ENCODE results near the gene TRIM72.
A peak's percentile ranks its signal among the peaks of the same experiment; 100 is the strongest.
"Not testable (repeated sequence)": the region's sequence is repeated elsewhere in the genome, so short reads cannot be mapped to it uniquely, and the experiment has no call there.

TRIM72 gene

GRCh38 chr16:31260136-31260931 lies 46.4 kb downstream of the TRIM72 start:
- no peak for DNase-seq

DNA sequence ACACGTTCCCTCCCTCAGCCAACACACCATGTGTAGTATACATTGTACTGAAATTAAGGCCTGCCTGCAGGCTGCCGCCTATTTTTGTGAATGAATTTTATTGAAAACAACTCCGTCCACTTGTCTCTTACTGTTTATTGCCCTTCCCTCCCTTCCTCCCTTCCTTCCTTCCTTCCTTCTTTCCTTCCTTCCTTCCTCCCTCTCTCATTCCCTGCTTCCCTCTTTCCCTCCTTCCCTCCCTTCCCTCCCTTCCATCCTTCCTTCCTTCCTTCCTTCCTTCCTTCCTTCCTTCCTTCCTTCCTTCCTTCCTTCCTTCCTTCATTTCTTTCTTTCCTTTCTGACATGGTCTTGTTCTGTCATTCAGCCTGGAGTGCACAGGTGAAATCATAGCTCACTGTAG lies 48.2 kb downstream of the TRIM72 start:
- DNase-seq, result no peak

- DNase-seq, result peak; percentile 59 to 79
Observed at GRCh38 chr16:31265329-31266245, 51.7 kb downstream of the TRIM72 start.

GRCh38 chr16:31267332-31268032 lies 53.6 kb downstream of the TRIM72 start:
- no peak for DNase-seq

DNA sequence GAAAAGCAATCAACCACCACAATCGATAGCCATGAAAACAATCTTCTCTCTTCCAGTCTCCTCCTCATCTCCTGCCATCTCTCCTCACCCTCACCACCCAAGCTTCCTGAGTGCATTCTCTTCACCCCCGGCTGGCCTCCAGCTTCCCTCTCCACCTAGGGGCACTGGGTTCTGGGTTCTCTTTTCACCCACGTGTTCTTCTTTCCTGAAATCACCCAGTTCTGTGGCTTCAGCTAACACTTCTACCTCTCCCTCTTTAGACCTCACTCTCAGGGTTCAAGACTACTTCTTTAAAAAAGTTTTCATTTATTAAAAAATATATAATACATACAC lies 54.1 kb downstream of the TRIM72 start:
- DNase-seq, result no peak

- DNase-seq, result no peak
Observed at GRCh38 chr16:31268891-31269290, 55.0 kb downstream of the TRIM72 start.

GRCh38 chr16:31269541-31269940 lies 55.6 kb downstream of the TRIM72 start:
- DNase-seq, result no peak

DNA sequence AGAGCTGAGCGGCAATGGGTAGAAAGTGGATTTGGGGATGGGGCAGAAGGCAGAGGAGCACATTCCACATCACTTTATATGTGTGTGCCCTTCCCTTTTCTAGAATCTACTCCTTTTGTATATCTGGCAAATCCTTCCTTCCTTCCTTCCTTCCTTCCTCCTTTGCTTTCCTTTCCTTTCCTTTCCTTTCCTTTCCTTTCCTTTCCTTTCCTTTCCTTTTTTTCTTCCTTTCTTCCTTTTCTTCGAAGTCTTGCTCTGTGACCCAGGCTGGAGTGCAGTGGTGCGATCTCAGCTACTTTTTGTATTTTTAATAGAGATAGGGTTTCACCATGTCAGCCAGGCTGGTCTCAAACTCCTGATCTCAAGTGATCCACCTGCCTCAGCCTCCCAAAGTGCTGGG lies 56.1 kb downstream of the TRIM72 start:
- not testable (repeated sequence) for DNase-seq

DNA sequence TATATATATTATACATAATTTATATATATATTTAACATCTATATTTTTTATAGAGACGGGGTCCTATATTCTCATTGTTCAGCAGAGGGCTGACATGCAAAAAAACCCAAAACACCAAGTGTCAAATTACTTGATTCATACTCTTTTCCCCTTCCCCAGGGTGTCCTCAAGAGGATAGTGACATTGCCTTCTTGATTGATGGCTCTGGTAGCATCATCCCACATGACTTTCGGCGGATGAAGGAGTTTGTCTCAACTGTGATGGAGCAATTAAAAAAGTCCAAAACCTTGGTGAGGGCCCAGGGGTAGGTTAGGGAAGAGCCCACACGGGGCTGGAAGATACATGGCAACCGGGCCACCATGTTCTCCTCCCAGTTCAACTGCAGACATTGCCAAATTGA lies 56.9 kb downstream of the TRIM72 start:
- DNase-seq, result no peak

DNA sequence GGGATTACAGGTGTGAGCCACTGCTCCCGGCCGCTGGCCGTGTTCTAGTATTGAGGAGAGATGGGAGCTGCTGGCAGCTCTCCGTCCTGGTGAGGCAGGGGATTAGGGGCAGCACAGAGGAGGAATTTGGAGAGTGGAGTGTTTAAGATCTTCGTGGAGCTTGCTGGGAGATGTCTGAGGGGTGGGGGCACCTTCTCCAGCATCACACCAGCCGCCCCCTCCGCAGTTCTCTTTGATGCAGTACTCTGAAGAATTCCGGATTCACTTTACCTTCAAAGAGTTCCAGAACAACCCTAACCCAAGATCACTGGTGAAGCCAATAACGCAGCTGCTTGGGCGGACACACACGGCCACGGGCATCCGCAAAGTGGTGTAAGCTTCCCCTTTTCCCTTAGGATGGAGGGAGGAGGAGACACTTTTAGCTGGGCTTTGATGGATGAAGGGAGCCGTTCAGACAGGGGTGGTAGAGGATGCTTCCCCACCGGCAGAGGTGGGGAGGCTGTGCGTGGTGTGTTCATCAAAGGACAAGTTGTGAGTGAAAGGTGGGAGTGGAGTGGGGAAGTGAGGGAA lies 57.8 kb downstream of the TRIM72 start:
- DNase-seq, result no peak

- no peak for DNase-seq
Observed at GRCh38 chr16:31273187-31273586, 59.3 kb downstream of the TRIM72 start.

- no peak for DNase-seq
Observed at GRCh38 chr16:31273676-31274075, 59.8 kb downstream of the TRIM72 start.

DNA sequence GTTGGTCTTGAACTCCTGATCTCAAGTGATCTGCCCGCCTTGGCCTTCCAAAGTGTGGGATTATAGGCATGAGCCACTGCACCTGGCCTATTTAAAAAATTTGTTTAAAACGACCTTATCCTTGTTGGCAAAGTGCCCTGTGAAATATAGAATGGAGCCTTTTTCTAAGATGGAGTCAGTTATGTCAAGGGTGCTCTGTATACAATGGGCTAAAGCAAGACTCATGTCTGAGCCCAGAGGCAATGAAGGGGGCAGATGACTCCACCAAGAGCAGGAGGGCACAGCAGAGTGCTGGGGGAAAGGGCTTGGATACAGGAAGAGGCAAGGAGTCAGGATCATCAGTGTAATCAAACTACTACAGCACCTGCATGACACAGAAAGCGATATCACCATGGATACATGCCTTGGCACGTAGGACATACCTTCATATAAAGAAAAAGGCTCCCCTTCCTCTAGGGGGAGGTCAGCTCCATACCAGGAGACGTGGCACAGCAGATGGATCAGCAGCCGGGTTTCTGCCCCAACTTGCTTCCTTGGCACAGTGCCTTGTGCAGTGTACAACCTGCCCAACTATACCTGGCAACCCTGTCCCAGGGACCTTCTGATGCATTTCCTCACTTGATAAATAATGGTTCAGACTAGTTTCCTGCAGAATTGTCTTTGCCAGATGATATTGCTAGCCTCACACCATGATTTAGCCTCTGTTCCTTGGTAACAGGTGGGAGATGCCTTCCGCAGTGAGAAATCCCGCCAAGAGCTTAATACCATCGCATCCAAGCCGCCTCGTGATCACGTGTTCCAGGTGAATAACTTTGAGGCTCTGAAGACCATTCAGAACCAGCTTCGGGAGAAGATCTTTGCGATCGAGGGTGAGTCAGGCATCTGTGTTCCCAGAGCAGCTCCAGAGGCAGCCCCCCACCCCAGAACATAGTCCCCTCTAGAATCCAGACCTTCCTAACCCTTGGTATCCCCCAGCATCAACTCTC lies 61.2 kb downstream of the TRIM72 start:
- DNase-seq, result no peak

DNA sequence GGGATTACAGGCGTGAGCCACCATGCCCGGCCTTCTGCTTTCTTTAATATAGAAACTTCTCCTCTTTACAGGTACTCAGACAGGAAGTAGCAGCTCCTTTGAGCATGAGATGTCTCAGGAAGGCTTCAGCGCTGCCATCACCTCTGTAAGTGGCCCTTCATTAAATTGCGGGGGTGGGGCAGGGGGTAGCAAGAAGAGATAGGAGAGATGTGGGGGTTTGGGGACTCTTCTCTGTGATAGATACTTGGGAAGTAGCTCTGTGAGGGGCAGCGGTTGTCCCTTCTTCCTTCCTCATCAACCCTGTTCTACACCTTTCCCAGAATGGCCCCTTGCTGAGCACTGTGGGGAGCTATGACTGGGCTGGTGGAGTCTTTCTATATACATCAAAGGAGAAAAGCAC lies 62.7 kb downstream of the TRIM72 start:
- DNase-seq, result no peak

- no peak for DNase-seq
Observed at GRCh38 chr16:31277659-31278260, 63.8 kb downstream of the TRIM72 start.

- not testable (repeated sequence) for DNase-seq
Observed at GRCh38 chr16:31278853-31279252, 64.9 kb downstream of the TRIM72 start.
